Calu3 (cell line): ENCODE results near the gene NT5DC3. TPM values are rescaled to one million over a fixed set of nuclear protein-coding genes. Genes with fewer than 3 reads are reported as not detected.

ENCODE experiments used
- BruUV-seq: library from RNA; stranded (reverse); fragments of 400-500 nt; replicated peaks from 2 replicates; lab custom pipeline; 2021; lab: Mats Ljungman, UMichigan
- CTCF ChIA-PET: fragments of 300-600 bp; sonication (Branson Sonifier 250); formaldehyde crosslinking; loops from one replicate; lab custom pipeline; 2022; ENCODE audit warnings: antibody characterized with exemption; lab: Charles Lee
- DNase-seq: peaks from one replicate; pipeline ENCODE4 v3.0.0; 2022
- H3K27ac Mint-ChIP-seq: one replicate; pipeline ENCODE4 v1.8.0; 2022; ENCODE audit warnings: mixed read lengths; ENCODE audit not compliant: unreplicated experiment
- H3K27me3 Mint-ChIP-seq: one replicate; pipeline ENCODE4 v1.8.0; 2022; ENCODE audit warnings: mixed read lengths; ENCODE audit not compliant: unreplicated experiment
- H3K36me3 Mint-ChIP-seq: one replicate; pipeline ENCODE4 v1.8.0; 2022; ENCODE audit warnings: mild to moderate bottlenecking, moderate library complexity, mixed read lengths; ENCODE audit not compliant: insufficient read depth, unreplicated experiment
- H3K4me1 Mint-ChIP-seq: one replicate; pipeline ENCODE4 v1.8.0; 2022; ENCODE audit warnings: mild to moderate bottlenecking, low read depth, mixed read lengths; ENCODE audit not compliant: unreplicated experiment
- H3K4me3 Mint-ChIP-seq: one replicate; pipeline ENCODE4 v1.8.0; 2022; ENCODE audit warnings: mild to moderate bottlenecking, low read depth, moderate library complexity, mixed read lengths; ENCODE audit not compliant: unreplicated experiment
- H3K9me3 Mint-ChIP-seq: one replicate; pipeline ENCODE4 v1.8.0; 2022; ENCODE audit warnings: low read depth, mixed read lengths; ENCODE audit not compliant: unreplicated experiment
- CTCF ChIP-seq: fragments of 200-600 bp; IDR thresholded peaks from one replicate; pipeline ENCODE4 v1.8.0; 2022; ENCODE audit warnings: antibody characterized with exemption; ENCODE audit not compliant: unreplicated experiment
- intact Hi-C: fragments of 100-400 bp; cut with micrococcal nuclease; formaldehyde crosslinking; loops from one replicate; pipeline ENCODE4 v1.10.0; 2022; ENCODE audit not compliant: unreplicated experiment
- total RNA-seq: library from RNA; stranded (reverse); gene quantifications from 2 replicates; pipeline ENCODE4 v1.2.3, GENCODE V29; 2022

NT5DC3 gene
- total RNA-seq, 1 experiment from 2014 or later = 24.0 TPM

- CTCF ChIA-PET = interaction anchor here (0.6 to 0.7 kb wide), 2 partner anchors 115 to 627 kb away, joined by 3 read pairs; no protein-coding TSS in a partner anchor
- BruUV-seq = no TSS peak
- Mint-ChIP-seq H3K4me1 (no peaks in the 10 kb centered on the region), H3K27me3 (no peaks in the 10 kb centered on the region), H3K36me3 (peaks cover 9% of the 10 kb centered on the region), H3K27ac (no peak overlapping the region), H3K4me3 (no peak overlapping the region), H3K9me3 (peaks cover under 1% of the 10 kb centered on the region)
- TF ChIP-seq CTCF = no peak
- DNase-seq = no peak
- intact Hi-C loops = no loop called here
Observed at GRCh38 chr12:103816663-103817062, 24.4 kb downstream of the NT5DC3 start.

- H3K4me3 Mint-ChIP-seq = no peak overlapping the region
- TF ChIP-seq CTCF = no peak
- DNase-seq = no peak
- H3K4me1 Mint-ChIP-seq = no peaks in the 10 kb centered on the region
- H3K27ac Mint-ChIP-seq = no peak overlapping the region
- no TSS peak for BruUV-seq
- intact Hi-C loops = no loop called here
- H3K9me3 Mint-ChIP-seq = no peaks in the 10 kb centered on the region
- CTCF ChIA-PET = no interaction called here
- H3K36me3 Mint-ChIP-seq = peaks cover 12% of the 10 kb centered on the region
- H3K27me3 Mint-ChIP-seq = no peaks in the 10 kb centered on the region
Observed at GRCh38 chr12:103814436-103814835, 26.6 kb downstream of the NT5DC3 start.

- Mint-ChIP-seq H3K36me3 (peaks cover 12% of the 10 kb centered on the region), H3K4me1 (no peaks in the 10 kb centered on the region), H3K4me3 (no peak overlapping the region), H3K9me3 (no peaks in the 10 kb centered on the region), H3K27ac (no peak overlapping the region), H3K27me3 (no peaks in the 10 kb centered on the region)
- CTCF ChIA-PET = no interaction called here
- no peak for DNase-seq
- TF ChIP-seq CTCF = no peak
- BruUV-seq = no TSS peak
- intact Hi-C loops = no loop called here
Observed at GRCh38 chr12:103813949-103814348, 27.1 kb downstream of the NT5DC3 start.

GRCh38 chr12:103813426-103813825 is 27.6 kb downstream of the NT5DC3 start:
- DNase-seq = no peak
- CTCF ChIA-PET = no interaction called here
- intact Hi-C loops = no loop called here

More at GRCh38 chr12:103813426-103813825, 27.6 kb downstream of the NT5DC3 start:
- no peaks in the 10 kb centered on the region for H3K4me1 Mint-ChIP-seq
- no peak for TF ChIP-seq CTCF
- no peaks in the 10 kb centered on the region for H3K27me3 Mint-ChIP-seq
- no peak overlapping the region for H3K4me3 Mint-ChIP-seq
- H3K36me3 Mint-ChIP-seq = peaks cover 12% of the 10 kb centered on the region
- no TSS peak for BruUV-seq
- H3K9me3 Mint-ChIP-seq = no peaks in the 10 kb centered on the region
- no peak overlapping the region for H3K27ac Mint-ChIP-seq
